AG08396 (cell line): ENCODE data around the gene KIAA1586.
"Not testable (repeated sequence)": the region's sequence is repeated elsewhere in the genome, so short reads cannot be mapped to it uniquely, and the experiment has no call there.

Experiments used
- DNase-seq: peaks from one replicate; pipeline ENCODE4 v3.0.0; 2012; ENCODE audit warnings: low spot score, mixed read lengths

The KIAA1586 gene

DNA sequence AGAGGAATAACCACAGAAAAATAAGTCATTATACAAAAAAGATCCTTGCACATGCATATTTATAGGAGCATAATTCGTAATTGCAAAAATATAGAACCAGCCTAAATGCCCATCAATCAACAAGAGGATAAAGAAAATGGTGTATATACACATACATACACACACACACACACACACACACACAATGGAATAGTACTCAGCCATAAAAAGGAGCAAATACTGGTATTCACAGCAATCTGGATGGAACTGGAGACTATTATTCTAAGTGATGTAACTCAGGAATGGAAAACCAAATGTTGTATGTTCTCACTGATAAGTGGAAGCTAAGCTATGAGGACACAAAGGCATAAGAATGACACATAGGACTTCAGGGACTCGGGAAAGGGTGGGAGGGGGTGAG is 1.9 kb upstream of the KIAA1586 start:
- DNase-seq, result no peak

DNA sequence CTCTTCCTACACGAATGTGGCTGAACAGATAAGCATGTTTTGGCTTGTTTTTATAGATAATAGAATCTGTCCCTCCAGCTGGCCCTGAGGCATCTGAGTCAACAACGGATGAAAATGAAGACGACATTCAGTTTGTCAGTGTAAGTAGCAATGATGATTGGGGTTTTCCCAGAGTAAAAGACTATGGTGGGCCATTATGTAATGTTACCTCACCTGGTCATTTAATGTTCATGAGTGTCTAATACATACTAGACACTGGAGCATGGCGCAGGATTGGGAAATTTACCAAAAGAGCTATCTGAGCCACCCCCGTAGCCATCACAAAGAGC is 728 bp downstream of the KIAA1586 start:
- DNase-seq, result not testable (repeated sequence)

DNA sequence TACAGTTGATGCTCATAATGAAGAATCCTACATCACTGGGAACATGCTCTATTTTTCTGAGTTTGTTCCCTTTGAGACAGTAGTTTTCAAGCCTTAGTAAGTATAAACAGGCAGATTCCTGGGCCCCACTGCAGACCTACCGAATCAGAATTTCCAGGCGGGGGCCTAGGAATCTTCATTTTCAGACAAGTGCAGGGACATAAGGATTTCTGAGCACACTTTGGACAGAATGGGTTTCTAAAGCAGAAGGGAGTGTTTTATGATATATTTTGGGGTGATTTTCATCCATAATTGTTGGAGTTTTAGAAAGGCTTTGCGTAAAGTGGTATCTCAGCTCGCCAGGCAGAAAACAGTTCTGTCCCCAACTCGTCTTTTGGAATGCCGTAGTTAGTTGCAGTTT is 1.4 kb downstream of the KIAA1586 start:
- DNase-seq, result not testable (repeated sequence)

DNA sequence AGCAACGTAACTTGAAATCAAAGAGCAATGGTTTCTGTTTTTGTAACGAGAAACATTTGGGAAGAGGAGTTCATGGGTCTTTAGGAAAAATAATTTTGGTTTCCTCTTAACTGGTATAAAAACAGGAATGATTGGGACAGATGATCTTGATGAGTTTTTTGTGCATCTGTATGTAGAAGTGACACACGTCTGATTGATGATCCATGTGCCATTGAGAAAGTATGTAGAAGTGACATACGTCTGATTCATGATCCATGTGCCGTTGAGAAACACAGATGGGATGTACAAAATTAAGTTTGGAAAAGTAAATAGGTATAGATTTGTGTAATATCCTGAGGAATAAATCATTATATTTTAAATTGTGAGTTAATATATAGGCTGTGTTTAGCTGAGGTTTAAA is 2.1 kb downstream of the KIAA1586 start:
- DNase-seq, result no peak

DNA sequence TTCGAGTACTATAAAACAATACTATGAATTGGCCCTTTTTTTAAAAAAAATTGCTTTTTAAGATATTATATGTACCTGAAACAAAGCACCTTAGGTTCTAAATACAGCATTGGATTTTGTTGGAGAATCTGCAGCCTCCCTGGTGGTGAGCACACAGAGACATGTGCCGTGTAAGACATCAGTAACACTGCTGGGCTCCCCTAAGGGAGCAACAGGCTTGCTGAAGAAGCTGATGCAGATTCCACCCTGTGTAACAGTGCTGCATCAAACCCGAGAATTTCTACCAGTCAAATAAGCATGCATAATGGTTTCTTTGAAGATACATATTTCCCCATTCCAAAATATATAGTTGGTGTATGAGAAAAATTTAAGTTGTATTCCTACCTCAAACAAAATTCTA is 17.4 kb downstream of the KIAA1586 start:
- no peak for DNase-seq

DNA sequence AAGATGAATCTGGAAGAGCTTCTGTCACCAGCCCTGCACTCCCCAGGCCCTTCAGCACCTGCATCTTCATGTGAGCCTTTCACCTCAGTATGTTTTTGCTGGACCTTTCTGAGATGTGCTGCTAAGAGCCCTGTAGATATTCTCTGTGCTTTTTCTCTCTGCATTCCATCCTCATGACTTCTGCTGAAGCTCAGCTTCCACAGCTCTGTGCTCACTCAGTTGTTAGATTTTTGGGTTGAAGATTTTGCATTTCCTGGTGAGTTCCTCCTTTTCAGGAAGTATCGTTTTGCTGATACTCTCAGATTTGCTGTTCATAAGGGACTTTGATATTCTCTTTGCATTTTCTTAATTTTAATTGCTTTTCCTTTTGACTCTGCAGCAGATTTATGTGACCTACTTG is 18.3 kb downstream of the KIAA1586 start:
- peak; percentile 35 for DNase-seq

DNA sequence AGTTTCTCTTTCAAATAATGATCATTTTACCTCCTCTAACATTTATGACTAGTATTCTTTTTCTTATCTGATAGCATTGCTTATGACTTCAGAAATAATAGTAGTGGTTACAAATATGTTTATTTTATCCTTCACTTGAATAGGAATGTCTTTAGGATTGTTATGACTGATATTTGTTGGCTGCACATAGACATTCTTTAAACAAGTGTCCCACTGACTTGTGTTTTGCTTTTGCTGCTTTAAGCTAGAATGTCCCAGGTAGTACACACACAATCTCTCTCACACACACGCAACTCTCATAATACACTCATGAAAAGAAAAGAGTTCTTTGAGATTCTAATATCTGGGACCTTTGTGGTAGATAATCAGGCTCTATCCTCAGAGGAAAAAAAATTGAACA is 21.6 kb downstream of the KIAA1586 start:
- DNase-seq, result no peak

DNA sequence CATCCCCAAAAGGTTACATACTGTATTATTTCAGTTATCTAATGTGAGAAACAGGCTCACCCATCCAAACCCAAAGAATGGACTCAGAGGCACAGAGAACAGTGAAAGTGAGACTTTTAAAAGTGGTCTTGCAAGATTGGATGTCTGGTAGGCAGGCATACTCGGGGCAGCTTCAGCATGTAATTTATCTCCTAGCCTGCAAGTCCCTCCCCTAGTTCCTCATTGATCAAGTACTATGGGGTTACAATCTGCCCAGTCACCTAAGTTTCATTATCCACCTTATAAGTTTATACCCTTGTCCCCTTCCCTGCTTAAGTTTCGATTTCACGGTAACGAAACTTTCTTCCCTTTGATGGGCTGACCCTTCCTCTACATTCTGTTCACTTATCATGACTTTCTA is 22.7 kb downstream of the KIAA1586 start:
- no peak for DNase-seq

DNA sequence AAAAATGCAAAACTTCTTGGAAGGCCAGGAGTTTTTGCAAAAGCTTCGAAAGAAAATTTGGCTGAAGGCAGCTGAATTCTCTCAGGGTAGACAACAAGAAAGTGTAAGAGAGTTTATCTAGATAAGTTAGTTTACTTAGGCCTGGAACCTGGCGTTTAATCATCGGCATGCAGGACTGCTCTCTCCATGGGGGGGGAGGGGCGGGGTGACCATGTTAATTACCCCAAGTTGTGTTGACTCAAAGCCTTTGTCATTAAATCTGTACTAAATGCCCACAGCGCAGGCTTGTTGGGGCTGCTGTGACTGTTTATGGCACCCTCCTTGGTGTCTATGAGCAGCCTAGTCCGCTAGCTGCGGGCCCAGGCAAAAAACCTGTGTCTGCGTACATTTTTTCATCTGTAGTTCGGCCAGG is 23.4 kb downstream of the KIAA1586 start:
- no peak for DNase-seq

DNA sequence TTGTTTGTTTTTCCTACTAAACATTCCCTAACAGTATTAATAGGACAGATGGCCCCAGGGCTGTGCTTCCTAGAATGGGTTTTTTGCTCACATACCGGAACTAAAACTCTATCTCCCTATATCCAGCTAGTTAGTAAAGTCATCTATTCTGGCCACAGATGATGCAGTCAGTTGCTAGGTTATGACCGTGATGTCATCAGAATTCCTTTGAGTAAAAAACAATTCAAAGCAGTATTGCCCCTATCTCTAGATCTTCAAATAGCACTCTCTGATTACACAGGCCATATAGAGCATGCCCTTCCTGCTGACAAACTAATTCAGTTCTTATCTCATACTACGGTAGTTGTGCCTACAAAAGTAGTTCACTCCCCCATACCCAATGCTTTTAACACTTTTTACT is 25.6 kb downstream of the KIAA1586 start:
- no peak for DNase-seq

DNA sequence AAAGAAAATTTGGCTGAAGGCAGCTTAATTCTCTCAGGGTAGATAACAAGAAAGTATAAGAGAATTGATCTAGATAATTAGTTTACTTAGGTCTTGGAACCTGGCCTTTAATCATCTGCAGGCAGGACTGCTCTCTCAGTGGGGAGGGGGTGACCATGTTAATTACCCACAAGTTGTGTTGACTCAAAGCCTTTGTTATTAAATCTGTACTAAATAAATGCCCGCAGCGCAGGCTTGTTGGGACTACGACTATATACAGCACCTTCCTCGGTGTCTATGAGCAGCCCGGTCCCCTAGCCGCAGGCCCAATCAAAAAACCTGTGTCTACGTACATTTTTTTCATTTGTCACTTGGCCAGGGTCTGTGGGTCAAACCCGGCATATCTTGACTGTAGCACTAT is 27.9 kb downstream of the KIAA1586 start:
- no peak for DNase-seq

DNA sequence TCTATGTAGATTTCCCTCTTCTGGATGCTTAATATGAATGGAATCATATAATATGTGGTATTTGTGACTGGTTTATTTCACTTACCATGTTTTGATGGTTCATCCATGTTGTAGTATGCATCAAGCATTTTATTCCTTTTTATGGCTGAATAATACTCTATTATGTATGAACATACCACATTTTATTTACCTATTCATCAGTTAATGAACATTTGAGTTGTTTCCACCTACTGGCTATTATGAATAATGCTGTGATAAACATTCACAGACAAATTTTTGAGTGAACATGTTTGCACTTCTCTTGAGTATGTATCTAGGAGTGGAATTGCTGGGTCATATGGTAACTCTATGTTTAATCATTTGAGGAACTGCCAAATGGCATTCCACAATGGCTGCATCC is 28.6 kb downstream of the KIAA1586 start:
- no peak for DNase-seq

DNA sequence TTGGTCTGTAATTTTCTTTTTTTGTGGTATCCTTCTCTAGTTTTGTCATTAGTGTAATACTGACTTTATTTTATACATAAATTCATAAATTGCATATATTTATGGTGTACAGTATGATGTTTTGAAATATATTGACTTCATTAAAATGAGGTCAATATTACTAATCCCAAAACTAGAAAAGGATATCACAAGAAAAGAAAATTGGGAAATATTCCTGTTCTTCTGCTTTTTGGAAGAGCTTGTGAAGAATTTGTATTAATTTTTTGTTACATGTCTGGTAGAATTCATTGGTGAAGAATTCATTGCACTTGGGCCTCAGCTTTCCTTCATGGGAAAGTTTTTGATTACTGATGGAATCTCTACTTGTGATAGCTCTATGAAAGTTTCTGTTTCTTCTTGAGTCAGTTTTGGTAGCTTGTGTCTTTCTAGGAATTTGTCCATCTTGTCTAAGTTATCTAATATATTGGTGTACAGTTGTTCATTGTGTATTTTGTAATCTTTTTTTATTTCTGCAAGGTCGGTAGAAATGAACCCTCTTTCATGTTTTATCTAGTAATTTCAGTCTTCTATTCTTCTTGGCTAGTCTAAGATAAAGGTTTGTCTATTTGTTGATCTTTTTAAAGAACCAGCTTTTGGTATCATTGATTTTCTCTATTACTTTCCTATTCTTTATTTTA is 32.2 kb downstream of the KIAA1586 start:
- no peak for DNase-seq

DNA sequence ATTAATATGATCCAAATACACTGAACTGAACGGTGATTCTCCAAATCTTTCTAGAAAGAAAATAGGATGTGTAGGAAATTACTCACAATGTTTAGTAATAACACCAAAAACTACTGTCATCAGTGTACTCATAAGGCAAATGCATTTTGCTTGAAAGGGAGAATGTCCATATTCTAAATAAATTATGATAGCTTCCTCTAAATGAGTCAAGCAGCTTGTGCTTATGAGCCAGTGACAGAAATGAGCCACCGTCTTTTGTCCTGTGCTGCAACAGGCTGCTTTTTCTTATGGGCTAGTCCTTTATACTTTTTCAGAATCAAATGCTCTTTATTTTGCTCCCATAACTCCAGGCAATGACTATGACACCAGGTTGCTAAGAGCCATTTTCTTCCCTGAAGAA is 39.0 kb downstream of the KIAA1586 start:
- no peak for DNase-seq

DNA sequence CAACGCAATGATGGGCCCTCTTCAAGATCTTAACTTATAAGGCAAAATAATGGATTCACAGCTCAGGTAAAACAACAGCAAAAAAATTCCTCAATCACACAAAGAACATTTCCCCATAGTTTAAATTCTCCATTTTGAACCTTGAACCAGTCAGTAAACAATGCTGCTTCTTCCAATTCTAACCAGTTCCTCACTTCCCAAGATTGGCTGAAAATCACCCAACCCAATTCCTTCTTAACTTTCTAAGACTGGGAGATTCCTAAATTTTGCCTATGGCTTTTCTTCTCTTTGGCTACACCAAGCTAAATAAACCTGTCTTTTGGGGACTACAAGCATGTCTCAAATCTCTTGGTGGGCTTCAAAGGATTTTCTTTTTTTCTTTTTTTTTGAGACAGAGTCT is 40.4 kb downstream of the KIAA1586 start:
- DNase-seq, result no peak

DNA sequence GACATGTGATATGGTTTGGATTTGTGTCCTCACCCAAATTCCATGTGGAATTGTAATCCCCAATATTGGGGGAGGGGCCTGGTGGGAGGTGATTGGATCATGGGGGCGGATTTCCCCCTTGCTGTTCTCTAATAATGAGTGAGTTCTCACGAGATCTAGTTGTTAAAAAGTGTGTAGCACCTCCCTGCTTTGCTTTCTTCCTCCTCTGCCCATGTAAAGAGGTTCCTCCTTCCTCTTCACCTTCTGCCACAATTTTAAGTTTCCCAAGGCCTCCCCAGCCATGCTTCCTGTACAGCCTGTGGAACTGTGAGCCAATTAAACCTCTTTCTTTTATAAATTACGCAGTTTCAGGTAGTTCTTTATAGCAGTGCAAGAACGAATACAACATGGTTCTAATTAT is 41.4 kb downstream of the KIAA1586 start:
- no peak for DNase-seq

DNA sequence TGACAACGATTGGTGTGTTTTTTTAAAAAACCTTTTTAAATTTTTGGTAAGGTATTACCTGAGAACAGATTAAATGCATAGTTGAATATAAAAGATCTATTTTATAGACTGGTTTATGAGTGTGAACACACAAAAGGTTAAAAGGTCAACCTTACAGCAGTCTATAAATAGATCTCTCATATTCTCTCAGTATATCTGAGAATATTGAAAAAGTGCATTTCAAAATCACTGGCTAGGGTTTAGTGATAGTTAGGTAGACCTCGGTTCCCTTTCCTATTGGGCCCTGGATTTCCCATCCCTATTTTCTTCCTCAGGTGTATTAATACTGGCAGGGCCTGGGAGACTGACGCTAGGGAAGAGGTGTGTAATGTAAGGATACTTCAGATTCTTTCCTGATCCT is 42.8 kb downstream of the KIAA1586 start:
- no peak for DNase-seq

DNA sequence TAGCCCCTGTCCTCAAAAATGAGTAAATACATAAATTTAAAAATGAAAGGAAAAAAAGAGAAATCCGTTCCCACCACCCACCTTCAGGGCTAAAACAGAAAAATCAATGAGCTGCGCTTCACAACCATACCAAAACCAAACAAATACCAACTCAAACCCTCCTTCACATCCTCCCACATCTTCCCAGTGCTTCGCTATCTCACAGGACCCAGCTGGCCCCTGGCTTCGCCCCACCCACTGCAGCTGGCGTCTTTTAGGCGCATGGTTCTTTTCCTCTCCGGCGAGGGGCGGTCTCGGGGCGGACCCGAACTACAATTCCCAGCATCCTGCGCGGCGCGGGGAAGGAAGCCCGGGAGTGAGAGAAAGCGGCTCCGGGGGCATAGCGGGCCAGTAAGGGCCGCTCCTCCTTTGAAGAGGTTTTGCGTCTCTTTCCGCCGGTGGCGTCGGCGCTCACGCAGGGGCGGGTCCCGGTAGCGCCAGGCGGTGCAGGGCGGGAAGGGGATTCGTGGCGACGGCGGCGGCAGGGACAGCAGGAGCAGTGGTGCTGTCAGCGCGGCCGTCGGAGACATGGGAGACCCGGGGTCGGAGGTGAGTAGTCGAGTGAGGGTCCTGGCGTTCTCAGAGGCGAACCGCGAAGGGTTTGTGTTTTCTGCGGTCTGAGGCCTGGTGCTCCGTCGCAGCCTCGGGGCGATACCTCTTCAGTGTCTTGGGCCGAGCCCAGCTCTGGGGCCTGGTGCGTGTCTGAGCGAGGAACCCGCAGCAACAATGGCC is 43.4 kb downstream of the KIAA1586 start, which contains the start of gene ZNF451:
Gene ZNF451 (plus strand): TSS at position 502 of the 771 bp plus-strand sequence. CDS start 66 bp downstream, at position 568.
- peak; percentile 95 for DNase-seq

DNA sequence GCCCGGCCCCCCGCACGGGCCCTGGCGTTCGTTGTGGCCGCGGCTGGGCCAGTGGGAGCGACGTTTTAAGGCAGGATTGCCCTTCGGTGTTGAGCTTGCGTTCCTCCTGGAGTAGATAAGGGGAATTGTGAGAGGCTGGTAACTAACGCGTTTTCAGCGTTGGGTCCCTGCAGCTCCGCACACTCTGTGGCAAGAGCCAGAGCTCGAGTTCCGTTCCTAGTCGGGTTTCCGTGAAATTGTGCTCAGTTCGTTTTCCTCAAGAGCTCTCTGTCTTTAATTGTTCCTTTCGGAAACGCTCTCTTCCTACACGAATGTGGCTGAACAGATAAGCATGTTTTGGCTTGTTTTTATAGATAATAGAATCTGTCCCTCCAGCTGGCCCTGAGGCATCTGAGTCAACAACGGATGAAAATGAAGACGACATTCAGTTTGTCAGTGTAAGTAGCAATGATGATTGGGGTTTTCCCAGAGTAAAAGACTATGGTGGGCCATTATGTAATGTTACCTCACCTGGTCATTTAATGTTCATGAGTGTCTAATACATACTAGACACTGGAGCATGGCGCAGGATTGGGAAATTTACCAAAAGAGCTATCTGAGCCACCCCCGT is 44.1 kb downstream of the KIAA1586 start:
- not testable (repeated sequence) for DNase-seq

DNA sequence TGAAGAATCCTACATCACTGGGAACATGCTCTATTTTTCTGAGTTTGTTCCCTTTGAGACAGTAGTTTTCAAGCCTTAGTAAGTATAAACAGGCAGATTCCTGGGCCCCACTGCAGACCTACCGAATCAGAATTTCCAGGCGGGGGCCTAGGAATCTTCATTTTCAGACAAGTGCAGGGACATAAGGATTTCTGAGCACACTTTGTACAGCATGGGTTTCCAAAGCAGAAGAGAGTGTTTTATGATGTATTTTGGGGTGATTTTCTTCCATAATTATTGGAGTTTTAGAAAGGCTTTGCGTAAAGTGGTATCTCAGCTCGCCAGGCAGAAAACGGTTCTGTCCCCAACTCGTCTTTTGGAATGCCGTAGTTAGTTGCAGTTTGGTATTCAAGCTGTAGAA is 44.9 kb downstream of the KIAA1586 start:
- DNase-seq, result not testable (repeated sequence)

DNA sequence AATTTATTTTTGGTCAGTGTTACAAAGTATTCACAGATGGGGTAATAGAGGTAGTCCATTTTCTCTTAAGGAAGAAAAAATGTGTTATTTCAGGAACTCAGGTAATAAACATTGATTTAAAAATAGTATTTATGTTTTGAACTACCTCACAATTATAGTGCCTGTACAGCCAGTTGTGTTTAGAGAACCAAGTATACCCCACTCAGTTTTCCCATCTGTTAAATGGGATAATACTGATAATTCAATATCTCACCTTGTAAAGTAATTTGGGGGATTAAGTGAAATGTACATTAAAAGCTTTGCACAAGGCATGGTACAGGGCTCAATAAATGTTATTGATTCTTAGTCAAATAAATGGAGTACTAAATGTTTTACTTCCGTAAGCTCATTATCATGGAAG is 48.2 kb downstream of the KIAA1586 start:
- no peak for DNase-seq

DNA sequence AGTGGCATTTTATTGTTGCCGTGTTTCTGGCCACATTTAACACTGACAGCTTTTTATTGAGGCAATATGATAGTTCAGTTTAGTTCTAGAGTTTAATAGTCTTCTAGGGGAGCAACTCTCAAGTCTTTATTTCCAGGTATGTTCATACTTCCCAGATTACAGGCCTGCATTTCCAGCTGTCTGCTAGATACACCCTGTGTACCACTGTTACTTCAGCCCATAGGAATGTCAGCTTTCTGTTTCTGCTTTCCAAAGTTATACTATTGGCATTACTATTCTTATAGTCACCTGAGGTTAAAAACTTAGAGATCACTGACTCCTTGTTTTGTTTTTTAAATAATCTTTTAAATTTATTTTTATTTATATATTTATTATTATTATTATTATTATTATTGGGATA is 51.1 kb downstream of the KIAA1586 start:
- DNase-seq, result peak; percentile 32

DNA sequence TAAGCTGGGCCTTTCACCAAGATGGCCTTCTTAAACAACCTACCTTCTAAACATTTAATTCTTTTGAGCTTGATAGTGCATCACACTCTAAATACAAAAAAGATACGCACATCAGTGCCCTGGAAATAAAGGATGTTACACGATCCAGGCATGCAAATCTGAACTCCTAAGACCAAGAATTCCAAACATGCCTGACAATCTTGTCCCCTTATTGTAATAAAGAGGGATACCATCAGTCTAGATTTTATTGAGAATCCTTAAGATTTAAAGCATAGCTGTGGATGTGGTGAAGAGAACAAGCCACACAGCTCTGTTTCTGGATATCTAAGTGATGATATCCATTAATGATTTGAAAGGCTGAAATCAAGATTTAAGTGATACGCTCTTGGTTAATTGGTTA is 56.5 kb downstream of the KIAA1586 start:
- DNase-seq, result no peak
